Stimulated activated CD4-positive, alpha-beta T cell treated with anti-CD3 and anti-CD28 coated beads, Interleukin-4, amount 100 ng/mL, for 4 hours (primary cell): Measurements from ENCODE around the gene IGF2.

Source experiments
- DNase-seq, 2 experiments: peaks; one replicate each; pipeline ENCODE4 v3.0.0-alpha.2; 2020

The IGF2 gene

DNA sequence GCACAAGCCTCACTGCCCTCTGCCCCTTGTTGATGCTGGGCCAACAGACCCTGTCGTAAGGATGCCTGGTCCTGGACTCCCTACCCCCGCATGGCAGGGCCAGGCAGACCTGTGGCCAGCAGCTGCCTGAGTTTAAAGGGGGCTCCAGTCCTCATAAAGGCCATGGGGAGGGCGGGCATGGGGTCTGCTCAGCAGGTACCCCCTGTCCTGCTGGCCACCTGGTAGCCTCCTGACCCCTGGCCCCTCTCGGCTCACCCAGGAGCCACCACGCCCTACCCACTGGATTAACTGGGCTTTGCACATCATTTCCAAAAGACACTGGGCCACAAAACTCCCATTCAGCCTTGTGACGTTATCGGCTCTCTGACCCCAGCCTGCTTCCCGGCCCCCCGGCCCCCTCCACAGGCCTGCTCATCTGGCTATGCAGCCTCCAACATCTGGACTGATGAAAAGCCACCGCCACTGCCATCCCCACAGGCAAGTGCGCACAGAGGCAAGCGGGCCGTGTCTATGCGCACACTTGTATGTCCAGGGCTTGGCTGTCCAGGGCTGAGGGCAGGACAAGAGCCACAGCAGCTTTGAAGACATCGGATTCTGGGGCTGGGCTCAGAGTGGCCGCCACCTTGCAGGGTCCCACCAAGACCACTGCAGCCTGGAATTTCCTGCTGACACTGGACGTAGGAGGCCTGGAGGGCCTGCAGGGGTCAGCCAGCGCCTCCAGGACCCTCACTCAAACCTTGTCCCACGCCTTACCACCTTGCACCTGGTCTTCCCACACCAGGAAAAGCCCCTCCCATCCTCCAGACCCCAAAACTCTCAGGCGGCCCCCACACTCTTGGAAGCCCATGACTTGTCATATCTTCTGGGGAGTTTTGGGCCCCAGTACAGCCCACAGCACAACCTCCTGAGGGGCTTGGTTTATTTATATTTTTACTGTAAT is 48.7 kb downstream of the IGF2 start:
- no peak for DNase-seq

- DNase-seq, result no peak
Observed at GRCh38 chr11:2089536-2090165, 49.5 kb downstream of the IGF2 start.

GRCh38 chr11:2088746-2089535 is 50.2 kb downstream of the IGF2 start:
- DNase-seq, result no peak

DNA sequence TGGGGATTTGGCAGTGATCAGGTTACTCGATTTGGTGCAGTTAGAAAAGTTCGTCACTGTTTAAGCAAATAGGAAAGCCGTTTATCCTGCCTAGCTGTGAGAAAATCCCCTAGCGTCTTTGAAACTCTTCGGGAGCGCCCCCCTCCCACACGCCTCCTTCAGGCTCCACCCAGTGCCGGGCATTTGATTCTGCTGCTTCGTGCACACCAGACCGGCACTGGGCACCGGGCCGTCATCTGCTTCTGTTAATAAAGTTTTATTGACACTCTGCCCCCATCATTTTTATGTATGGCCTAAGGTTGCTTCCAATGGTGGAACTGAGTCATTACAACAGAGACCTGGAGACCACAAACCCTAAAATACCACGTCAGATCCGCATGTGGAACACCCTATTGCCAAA is 50.9 kb downstream of the IGF2 start:
- no peak for DNase-seq

DNA sequence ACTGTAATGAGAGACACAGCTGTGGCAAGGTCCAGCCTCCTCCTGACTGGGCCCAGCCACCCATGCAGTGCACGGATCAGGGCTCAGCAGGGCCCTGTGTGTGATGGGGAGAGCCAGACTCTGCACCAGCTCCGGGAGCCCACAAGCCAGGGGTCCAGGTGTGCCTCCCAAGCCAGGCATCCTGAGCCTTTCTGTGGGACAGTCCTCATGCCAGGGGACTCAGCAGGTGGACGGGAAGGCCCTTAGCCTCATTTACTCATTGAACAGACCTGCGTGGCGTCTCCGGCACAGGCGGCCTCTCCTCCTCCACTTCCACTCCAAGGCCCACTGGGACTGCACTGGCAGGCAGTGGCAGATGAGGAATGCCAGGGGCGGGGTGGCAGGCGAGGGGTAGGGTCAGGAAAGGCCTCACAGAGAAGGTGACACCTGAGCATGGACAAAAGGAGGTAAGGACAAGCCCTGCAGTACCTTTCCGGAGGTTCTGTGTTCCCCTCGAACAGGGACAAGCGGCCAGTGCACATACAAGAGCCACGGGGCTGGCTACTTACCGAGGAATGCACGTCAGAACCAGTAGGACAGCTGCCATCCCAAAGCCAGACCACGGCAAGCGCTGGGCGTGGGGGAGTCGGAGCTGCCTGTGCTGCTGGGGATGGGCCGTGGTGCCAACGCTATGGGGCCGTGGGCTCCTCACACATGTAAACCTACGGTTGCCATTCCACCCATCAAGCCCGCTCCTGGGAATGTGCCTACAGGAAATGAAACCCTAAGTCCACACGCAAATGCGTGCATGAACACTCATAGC is 52.7 kb downstream of the IGF2 start:
- DNase-seq, result no peak

DNA sequence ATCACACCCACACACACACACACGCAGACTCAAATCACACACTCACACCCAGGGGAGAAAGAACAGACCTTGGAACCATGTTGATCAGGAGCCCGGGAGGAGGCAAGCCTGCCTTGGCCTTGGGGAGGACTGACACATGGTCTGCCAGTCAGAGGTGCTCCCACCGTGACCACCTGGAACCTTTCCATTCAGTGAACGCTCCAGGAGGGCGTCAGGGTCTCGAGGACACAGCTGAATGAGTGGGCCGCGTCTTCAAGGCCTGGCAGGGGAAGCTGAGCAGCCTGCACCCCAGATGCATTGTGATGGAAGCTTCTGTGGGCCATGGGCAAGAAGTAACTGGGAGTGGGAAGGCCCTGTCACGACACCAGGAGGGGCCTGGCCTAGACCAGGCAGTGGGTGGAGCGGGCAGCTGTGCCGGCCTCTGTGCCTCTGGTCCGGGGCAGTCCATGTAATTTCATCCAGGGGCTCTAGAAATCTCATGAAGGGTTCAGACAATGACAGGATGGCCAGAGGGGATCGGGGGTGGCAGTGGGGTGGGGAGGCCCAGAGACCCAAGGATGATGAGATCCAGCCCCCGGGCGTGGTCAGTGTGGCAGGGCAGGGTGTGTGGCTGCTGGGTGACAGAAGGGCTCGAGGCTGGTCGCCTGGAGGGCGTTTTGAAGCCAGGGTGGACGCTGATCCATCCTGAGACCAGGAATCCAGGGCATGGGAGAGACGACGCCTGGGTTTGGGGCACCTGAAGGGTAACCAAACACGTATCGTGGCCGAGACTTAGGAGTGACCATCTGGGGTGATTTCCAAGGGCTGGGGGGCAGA is 53.7 kb downstream of the IGF2 start:
- no peak for DNase-seq

DNA sequence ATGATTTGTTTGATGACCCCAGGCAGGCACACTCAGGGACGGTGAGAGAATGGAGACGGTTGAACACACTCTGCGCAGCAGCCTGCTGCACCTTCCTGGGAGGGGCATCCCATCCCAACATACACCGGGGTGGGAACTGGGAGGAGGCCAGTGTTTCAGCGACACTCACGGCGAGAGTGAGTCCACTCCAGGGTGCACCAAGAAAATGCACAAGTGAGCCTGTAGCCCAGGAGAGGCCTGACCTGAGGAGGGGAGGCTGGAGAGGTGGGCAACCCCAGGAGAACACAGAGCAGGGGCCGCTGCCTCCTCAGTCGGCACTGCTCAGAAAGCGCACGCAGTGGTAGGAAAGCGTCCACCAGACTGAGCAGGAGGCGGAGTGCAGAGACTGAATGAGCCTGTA is 54.5 kb downstream of the IGF2 start:
- DNase-seq, result no peak
